DMS79 (cell line): Measurements from ENCODE around the gene CNDP1.
"Not testable (repeated sequence)": the region's sequence is repeated elsewhere in the genome, so short reads cannot be mapped to it uniquely, and the experiment has no call there.

Experiments
- DNase-seq: peaks from one replicate; lab custom pipeline; 2025; lab: John Stamatoyannopoulos, UW

CNDP1 gene, protein sequence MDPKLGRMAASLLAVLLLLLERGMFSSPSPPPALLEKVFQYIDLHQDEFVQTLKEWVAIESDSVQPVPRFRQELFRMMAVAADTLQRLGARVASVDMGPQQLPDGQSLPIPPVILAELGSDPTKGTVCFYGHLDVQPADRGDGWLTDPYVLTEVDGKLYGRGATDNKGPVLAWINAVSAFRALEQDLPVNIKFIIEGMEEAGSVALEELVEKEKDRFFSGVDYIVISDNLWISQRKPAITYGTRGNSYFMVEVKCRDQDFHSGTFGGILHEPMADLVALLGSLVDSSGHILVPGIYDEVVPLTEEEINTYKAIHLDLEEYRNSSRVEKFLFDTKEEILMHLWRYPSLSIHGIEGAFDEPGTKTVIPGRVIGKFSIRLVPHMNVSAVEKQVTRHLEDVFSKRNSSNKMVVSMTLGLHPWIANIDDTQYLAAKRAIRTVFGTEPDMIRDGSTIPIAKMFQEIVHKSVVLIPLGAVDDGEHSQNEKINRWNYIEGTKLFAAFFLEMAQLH

DNA sequence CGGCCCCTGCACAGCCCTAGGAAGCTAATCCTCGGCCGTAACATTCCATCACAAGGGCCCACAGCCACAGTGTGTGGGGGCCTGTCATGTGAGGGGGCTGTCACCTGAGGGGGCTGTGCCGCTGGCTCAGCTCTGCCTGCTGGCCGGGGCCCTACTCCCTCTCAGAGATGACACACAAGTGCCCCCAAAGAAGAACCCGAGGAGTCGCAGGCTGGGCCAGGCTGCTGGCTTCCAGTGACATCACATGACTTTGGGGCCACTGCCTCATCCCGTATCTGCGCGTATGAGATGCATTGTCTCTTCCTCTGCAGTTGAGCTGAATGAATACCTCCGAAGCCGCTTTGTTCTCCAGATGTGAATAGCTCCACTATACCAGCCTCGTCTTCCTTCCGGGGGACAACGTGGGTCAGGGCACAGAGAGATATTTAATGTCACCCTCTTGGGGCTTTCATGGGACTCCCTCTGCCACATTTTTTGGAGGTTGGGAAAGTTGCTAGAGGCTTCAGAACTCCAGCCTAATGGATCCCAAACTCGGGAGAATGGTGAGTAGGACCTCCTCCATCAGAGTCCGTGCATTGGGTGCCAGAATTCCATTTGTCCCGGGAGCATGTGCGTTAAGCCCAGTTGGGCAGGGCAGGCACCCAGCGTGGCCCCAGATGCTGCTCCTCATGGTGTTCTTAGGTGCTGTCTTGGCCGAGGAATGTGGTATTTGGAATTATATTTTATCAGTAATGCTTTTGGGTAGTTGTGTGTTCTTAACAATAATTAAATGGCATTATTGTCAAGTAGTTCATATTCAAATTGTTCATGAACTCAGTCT lies at the start of gene CNDP1:
Gene CNDP1, plus strand, starts transcription at position 351 of the 820 bp plus-strand sequence. Its CDS starts 168 bp downstream, at position 519.
- no peak for DNase-seq

DNA sequence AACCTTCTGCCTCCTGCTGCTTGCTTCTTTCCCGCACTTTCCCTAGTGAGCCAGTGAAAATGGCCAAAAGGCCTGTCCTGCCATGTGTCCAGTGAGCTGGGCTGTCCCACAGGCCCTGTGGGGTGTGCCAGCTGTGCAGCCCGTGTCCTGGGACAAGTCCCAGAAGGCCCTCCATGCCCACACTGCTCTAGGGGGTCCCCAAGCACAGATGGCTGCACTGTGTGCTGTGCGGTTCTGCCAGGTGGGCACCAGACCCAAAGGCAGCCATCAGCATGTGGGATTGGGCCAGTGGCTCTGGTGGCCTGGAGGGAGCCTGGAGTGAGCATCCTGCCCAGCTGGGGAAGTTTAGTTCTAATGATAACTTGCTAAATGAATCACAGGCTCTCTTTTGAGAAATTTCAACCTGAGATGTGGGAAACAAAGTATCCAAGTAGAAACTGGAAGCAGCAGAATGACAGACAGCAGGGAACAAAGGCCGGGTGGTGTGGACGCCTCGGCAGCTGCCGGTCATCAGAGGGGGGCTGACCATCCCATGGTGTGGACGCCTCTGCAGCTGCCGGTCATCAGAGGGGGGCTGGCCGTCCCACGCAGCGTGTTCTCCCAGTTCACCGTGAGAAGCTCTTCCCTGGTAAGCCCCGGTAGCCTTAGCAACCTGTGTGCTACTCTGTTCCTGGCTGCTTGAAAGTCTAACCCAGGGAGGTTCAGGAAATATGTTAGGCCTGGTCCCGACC lies 48.0 kb upstream of the CNDP1 start:
- DNase-seq = no peak

DNA sequence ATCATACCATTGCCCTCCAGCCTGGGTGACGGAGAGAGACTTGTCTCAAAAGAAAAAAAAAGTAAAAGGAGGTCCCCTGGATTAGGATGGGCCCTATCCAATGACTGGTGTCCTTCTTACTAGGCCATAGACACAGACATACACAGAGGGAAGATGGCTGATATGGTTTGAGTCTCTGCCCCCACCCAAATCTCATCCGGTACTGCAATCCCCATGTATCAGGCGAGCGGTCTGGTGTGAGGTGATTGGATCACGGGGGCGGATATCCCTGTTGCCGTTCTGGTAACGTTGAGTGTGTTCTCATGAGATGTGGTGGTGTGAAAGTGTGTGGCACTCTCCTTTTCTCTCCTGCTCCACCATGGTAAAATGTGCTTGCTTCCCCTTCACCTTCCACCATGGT lies 45.9 kb upstream of the CNDP1 start:
- DNase-seq = no peak

DNA sequence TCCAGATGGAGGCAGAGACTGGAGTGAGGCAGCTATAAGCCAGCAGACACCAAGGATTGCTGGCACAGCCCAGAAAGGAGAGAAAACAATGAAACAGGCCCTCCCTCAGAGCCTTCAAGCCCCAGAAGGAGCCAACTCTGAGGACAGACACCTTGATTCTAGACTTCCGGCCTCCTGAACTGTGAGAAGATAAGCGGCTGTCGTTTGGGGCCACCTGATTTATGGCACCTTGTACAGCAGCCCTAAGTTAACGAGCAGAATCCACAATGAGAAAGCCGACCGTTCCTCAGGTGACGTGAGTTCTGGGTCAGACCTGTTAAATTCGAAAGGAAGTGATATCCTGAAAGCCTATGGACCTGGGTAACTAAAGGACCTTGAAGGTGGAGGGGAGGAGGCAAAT lies 45.4 kb upstream of the CNDP1 start:
- no peak for DNase-seq

DNA sequence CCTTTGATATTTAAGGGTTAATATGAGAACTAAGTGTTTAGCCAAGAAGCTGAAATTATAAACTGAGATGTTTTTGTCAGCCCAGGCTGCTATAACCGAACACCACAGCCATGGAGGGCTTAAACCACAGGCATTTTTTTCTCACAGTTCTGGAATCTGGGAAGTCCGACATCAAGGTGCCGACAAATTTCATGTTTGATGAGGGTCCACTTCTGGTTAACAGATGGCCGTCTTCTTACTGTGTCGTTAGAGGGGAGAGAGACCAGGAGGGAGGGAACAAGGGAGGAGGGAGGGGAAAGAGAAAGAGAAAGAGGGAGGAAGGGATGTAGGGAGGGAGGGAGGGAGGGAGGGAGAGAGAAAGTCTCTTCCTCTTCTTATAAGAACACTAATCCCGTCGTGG lies 44.6 kb upstream of the CNDP1 start:
- no peak for DNase-seq

DNA sequence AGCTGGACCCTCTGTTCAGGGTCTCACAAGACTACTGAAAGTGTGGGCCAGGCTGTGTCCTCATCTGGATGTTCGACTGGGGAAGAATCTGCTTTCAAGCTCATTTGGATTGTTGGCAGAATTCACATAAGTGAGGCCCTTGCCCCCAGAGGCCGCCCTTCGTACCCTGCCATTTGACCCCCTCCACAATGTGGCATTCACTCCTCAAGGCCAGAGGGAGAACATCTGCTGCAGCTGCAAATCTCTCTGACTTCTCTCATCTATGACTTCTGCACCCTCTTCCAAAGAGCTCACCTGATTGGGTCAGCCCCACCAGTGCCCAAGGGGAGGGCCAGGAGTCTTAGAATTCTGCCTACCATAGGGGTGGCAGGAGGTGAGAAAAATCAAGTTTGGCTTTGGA lies 42.0 kb upstream of the CNDP1 start:
- DNase-seq = no peak

DNA sequence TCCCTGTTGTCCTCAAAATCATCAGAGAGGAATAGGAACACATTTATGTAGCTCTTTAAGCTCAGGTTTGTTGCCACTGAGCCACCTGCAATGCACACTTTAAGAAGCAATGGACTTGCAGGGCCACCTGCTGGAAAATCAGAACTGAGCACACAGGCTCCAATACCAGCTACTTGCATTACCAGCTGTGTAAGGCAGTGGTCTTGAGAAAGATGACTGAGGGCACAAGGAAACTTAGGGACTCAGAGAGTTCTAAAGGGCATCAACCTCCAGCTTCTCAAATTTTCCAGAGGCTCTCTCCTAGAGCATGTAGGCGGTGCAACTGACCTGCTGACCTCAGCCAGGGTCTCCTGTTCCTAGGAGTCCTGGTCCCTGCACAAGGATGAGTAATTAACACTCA lies 40.6 kb upstream of the CNDP1 start:
- no peak for DNase-seq

DNA sequence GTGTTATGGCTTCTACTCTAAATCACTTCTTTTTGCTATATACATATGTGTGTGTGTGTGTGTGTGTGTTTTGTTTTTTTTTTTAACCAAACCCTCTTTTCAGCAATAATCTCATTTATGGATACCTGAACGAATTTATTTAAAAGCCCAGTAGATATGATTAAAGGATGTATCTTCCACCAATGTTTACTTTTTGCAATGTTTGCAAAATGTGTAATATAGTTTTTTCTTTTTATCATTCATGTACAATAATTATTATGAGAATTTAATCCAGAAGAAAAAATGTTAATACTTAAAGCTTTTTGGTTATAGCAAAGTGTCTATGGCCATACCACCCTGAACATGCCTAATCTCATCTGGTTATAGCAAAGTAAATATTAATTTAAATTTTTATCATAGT lies 39.8 kb upstream of the CNDP1 start:
- no peak for DNase-seq

DNA sequence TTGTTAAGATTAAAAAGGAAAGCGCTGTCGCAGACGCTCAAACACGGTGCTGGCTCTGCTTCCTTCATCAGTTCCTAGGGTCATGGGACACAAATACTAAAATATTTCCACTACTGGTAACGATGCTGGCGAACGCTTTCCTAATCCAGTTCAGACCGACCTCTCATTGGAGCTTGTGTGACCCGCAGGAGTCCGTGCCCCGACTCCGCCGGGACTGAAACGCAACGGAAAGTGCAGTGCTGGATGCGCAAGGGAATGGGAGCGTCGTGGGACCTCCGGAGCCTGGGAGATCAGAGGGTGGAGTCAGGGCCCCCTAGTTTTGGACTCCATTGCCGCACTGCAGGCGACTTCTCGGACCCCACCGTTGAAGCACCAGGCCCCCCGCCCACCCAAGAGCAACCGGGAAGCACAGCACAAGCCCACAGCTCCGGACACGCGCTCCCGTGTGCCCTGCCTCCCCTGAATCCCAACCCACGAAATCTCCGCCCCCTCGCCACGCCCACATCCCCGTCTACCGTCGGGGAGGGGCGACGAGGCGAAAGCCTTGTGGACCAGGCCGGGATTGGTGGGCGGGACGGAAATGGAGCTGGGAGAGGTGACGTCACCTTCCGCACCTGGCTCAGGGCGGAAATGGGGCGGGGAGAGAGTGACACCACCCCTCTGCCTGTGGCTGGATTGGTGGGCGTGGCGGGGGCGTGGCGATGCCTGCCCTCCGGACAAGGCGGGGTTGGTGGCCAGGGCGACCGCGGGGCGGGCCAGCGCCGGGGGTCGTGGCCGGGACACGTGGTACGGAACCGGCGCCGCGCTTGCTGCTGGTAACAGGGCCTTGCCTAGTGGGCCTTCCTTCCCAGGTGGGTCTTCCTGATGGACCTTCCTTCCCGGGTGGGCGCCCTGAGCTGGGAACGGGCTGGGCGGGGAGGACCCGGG lies 38.5 kb upstream of the CNDP1 start, which contains the start of gene CNDP2:
Gene CNDP2, plus strand, starts transcription at position 783 of the 927 bp plus-strand sequence. CDS start 3,611 bp downstream, outside the sequence.
- peak; percentile 94 for DNase-seq

DNA sequence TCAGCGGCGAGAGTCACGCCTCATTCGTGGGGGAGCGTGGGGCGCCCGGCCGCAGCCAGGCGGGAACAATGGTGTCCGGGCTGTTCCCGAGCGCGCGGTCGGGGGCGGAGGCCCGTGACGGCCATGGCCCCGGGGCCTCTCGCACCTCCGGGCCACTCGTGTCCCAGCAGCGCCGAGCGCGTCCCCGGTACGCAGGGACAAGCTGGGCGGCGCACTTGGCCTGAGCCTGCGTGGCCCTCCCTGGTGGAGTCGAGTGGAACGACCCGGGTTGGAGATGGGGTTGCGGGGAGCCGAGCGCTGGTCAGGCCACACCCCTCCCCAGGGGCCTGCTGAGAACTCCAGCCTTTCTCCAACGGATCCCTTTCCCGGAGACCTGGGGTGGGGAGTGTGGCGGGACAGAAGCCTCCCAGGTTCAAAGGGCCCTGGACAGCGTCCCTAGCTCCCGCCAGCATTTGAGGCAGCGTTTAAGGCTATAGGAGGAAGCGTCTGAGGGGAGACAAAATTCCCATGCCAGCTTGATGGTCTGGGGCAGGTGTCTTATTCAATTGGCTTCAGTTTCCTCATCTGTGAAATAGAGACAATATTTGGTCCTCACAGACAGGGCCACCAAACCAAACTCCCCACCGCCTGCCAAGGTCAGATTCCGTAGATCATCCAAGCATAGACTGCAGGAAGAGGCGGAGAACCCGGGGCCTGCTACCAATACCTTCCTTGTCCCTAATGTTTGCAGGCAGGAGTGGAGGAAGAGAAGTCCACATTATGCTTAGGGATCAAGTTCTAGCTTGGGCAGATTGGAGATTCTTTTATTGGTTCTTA lies 37.6 kb upstream of the CNDP1 start:
- DNase-seq = no peak

DNA sequence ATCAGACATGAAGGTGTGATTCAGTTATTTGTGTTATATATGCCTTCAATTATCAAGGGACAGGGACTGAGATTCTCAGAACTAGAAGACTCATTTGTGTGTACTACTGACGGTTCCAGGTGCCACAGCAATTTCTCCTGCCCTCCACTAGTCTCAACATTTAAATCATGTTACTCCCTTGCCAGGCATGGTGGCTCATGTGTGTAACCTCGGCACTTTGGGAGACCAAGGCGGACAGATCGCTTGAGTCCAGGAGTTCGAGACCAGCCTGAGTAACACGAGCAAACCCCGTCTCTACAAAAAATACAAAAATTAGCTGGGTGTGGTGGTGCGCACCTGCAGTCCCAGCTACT lies 37.0 kb upstream of the CNDP1 start:
- no peak for DNase-seq

DNA sequence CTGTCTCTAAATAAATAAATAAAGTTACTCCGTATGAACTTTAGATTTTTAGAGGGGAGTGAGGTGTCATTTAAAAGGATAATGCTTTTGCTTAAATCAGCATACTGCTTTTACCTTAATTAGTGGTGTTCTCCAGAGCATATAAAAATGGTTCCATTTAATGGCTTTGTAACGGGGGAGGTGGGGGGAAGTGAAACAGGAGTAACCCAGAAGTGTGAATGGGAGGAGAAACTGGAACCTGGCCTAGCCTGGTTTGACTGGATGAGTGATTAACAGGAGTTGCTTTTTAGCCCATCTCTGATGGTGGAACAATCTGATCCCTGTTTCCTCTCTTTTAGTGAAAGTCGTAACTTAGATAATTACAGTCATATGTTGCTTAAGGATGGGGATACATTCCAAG lies 36.5 kb upstream of the CNDP1 start:
- DNase-seq = no peak

DNA sequence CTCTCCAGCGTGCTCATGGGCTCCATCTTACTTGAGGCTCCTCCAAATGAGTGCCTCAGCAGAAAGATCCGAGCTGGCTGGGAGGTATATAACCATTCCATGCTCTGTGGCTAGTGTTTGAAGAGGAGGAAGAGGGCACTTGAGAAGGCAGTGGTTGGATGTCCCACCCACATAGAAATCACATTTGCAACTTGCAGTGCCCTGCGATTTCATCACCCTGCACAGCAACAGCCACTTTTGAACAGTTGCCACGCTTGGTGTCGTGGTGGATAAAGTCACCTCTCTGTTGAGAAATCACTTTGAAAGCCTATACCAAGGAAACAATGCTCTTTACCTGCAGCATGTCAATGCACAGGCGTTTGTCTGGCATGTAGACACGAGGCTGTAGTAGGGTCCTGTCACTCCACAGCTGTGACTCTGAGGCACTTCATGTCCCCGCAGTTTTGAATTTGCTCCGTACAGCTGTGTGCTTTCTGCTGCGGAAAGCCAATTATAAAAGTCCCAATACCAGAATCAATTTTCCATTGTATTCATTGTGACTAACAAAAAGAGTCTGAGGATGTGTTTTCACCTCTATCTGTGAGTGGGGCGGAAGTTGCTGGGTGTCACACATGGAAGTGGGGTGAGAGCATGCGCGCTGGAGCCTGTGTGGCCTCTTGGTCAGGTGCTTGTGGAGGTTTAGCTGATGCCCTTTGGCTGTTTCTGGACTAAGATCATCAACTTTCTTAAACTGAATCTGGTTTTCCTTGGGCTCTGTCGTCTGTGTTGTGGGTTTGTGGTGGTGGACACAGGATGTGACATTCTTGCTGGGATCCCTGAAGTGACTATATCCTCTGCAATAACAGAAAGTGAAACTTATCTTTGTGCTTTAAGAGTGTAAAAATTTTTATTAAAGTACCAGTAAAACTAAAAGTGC lies 35.3 kb upstream of the CNDP1 start:
- peak; percentile 80 for DNase-seq

DNA sequence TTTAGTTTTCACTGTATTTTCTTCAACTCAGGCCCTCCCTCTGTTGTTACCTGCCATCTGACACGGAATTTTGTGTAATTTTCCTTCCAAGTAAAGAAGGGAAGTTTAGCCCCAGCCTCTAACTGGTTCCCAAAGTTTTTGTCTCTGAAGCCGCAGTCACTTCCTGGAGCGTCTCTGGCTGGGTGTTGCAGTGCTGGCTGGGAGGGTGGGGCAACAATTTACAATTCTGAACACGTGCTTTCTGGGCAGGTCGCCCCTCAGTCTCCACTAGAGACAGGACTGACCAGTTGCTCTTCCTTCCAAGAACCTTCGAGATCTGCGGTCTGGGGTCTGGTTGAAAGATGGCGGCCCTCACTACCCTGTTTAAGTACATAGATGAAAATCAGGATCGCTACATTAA lies 34.7 kb upstream of the CNDP1 start:
- no peak for DNase-seq

DNA sequence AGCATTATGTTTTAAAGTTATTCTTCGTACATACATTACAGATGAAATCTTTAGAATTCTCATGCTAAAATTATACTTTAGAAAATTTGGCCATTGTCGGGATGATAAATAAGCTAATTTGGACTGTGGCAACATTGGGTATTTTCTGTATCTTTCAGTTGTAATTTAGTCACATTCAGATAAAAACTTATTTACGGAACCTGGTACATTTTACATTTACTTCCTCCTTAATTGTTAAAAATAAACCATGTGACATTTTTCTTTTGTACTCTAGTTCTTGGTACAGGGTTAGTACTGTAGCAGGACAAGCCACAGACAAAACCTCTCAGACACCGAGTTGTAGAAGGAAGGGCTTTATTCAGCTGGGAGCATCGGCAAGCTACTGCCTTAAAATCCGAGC lies 33.9 kb upstream of the CNDP1 start:
- DNase-seq = no peak

DNA sequence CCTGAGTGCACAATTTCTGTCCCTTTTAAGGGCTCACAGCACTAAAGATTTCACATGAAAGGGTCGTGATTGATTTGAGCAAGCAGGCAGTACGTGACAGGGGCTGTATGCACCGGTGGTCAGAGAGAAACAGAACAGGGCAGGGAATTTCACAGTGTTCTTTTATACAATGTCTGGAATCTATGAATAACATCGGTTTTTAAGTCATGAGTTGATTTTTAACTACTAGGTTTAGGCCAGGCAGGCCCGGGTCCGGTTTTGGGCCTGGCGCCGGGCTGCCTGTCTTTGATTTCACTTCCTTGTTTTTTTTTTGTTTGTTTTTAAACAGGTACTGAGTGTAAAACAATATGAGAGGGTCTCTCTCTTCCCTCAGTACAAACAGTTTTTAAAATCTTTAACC lies 33.5 kb upstream of the CNDP1 start:
- not testable (repeated sequence) for DNase-seq

DNA sequence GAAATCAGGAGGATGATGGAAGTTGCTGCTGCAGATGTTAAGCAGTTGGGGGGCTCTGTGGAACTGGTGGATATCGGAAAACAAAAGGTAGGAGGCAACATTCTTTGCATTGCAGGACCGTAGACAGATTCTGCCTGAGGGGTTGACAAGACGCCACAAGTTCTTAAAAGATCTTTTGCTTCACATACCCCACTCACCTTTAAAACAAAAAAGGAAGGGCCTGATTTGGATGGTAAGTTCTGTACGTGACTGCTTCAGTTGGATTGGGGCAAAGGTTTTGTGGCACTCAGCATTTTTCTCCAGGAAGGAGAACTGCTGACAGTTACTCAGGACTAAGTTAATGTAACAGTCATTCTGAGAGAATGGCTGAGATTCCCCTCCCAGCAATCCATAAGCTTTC lies 32.9 kb upstream of the CNDP1 start:
- no peak for DNase-seq

DNA sequence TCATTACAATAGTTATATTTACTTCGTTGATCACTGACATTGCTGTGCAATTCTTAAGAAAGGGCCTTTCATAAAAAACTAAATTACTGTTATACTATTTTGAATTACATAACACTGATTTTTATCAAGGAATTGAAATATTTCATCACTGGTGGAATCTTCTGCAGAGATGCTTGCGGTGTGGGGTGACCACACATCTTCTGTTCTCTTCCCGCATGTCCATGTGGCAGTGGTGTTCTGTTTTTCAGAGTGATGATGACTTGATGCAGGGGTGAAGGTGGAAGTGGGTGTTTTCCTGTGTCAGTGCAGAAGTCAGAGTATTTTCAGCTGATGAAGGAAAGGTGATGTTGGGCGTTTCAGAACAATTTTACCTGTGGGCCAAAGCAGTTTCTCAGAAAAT lies 31.2 kb upstream of the CNDP1 start:
- DNase-seq = no peak

DNA sequence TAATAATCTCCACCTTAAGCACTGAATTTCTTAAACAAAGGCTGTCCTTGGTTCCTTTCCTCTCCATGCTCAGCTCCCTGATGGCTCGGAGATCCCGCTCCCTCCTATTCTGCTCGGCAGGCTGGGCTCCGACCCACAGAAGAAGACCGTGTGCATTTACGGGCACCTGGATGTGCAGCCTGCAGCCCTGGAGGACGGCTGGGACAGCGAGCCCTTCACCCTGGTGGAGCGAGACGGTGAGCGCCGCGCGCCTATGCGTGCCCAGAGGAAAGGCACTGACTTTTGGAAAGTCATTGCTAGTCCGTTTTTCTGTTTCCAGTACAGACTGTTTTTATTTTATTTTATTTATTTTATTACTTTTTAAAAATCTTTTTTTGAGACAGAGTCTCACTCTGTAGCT lies 28.5 kb upstream of the CNDP1 start:
- DNase-seq = no peak
